ENCODE measurements around the gene ADGRD2. TPM values are rescaled to one million over a fixed set of nuclear protein-coding genes. Genes with fewer than 3 reads are reported as not detected.
A peak's percentile ranks its signal among the peaks of the same experiment; 100 is the strongest.

ADGRD2 gene
- total RNA-seq, 3 donors from 2014 or later, result 2.6 to 2.9 TPM; not detected in 1

DNA sequence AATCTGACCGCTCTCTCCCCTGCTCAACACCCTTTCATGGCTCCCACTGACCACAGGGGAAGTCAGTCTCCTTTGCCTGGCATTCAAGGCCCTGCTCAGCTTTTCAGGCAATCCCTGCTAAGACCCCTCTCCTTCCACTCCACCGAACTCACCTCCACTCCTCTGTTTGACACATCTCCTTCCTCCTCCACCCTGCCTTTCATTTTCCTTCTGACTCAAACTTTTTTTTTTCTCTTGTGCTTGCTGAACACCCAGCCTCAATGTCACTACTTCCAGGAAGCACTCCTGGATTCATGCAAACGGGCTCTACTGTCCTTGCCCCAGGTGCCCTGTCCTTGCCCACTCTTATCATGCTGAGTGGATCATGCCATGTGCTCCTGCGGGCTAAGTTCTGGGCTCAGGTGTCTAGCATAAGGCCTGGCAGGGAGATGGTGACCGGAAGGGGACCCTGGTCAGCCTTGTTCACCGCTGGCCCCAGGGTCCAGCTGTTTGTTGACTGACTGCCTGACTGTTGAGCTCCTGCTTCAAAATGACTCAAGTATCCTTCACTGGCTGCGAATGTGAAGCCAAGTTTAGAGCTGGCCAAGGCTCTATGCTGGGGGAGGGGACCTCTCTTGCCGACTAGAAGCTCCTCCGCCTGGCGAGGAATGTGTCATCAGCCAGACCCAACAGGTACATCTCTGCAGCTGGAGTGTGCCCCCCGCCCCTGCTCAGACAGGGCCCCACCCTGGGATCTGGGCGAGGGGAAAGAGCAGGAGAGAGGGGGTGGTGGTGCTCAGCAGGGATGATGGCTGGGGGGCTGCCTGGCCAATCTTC is 50.8 kb downstream of the ADGRD2 start:
- H3K9me3 ChIP-seq, result no peaks in the 10 kb centered on the region
- DNase-seq (ENCODE audit: low spot score in 2 of 2), result no peak
- intact Hi-C loops (cut with DNase I; ENCODE audit: low total_unique reads), result loop anchor here (5.0 to 10.0 kb wide), 2 partner anchors 886 to 1351 kb away; no protein-coding TSS in a partner anchor
- no peak overlapping the region for H3K4me3 ChIP-seq
- H3K27ac ChIP-seq, result no peak overlapping the region
- TF ChIP-seq POLR2A (IDR thresholded peaks at IDR 0.05) (no peak), POLR2AphosphoS5 (IDR thresholded peaks at IDR 0.05) (no peak)
- TF ChIP-seq, protein P1, sequence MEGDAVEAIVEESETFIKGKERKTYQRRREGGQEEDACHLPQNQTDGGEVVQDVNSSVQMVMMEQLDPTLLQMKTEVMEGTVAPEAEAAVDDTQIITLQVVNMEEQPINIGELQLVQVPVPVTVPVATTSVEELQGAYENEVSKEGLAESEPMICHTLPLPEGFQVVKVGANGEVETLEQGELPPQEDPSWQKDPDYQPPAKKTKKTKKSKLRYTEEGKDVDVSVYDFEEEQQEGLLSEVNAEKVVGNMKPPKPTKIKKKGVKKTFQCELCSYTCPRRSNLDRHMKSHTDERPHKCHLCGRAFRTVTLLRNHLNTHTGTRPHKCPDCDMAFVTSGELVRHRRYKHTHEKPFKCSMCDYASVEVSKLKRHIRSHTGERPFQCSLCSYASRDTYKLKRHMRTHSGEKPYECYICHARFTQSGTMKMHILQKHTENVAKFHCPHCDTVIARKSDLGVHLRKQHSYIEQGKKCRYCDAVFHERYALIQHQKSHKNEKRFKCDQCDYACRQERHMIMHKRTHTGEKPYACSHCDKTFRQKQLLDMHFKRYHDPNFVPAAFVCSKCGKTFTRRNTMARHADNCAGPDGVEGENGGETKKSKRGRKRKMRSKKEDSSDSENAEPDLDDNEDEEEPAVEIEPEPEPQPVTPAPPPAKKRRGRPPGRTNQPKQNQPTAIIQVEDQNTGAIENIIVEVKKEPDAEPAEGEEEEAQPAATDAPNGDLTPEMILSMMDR (IDR thresholded peaks at IDR 0.05), result no peak
- peaks cover 0 to 5% of the 10 kb centered on the region in 2 donors for H3K4me1 ChIP-seq
- H3K36me3 ChIP-seq, result no peaks in the 10 kb centered on the region
- H3K27me3 ChIP-seq, result peaks cover 6 to 52% of the 10 kb centered on the region in 2 donors

DNA sequence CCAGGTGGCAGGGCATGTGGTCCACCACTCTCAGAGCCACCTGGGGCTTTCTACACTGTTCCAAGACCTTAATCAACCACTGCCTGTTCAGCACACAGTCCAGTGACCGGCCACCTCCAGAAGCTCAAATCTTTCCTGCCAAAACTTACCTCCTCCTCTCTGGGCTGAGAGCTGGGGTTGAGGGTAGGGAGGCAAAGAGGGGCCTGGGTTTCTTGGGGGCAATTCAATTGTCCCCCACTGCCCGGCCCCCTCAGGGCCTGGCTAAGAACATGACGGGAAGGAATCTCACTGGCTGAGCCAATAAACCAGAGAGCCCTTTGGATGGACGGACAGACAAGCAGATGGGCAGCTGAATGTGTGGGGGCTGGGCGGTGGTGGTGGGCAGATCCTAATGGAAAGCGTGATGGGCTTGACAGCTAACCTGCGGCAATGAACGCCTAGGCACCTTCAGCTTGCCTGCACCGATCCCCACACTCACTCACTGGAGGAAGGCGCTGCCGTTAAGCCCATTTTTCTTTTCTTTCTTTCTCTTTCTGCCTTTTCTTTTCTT is 51.6 kb downstream of the ADGRD2 start:
- H3K9me3 ChIP-seq, result no peaks in the 10 kb centered on the region
- no peak for DNase-seq (ENCODE audit: low spot score in 2 of 2)
- H3K36me3 ChIP-seq, result no peaks in the 10 kb centered on the region
- TF ChIP-seq, protein P1 (IDR thresholded peaks at IDR 0.05), result no peak
- no peak for TF ChIP-seq POLR2A (IDR thresholded peaks at IDR 0.05)
- TF ChIP-seq POLR2AphosphoS5 (IDR thresholded peaks at IDR 0.05), result no peak
- H3K27ac ChIP-seq, result no peak overlapping the region
- no peak overlapping the region for H3K4me3 ChIP-seq
- peaks cover 0 to 5% of the 10 kb centered on the region in 2 donors for H3K4me1 ChIP-seq
- peaks cover 6 to 52% of the 10 kb centered on the region in 2 donors for H3K27me3 ChIP-seq
- intact Hi-C loops (cut with DNase I; ENCODE audit: low total_unique reads), result loop anchor here (5.0 to 10.0 kb wide), 2 partner anchors 887 to 1350 kb away; no protein-coding TSS in a partner anchor

DNA sequence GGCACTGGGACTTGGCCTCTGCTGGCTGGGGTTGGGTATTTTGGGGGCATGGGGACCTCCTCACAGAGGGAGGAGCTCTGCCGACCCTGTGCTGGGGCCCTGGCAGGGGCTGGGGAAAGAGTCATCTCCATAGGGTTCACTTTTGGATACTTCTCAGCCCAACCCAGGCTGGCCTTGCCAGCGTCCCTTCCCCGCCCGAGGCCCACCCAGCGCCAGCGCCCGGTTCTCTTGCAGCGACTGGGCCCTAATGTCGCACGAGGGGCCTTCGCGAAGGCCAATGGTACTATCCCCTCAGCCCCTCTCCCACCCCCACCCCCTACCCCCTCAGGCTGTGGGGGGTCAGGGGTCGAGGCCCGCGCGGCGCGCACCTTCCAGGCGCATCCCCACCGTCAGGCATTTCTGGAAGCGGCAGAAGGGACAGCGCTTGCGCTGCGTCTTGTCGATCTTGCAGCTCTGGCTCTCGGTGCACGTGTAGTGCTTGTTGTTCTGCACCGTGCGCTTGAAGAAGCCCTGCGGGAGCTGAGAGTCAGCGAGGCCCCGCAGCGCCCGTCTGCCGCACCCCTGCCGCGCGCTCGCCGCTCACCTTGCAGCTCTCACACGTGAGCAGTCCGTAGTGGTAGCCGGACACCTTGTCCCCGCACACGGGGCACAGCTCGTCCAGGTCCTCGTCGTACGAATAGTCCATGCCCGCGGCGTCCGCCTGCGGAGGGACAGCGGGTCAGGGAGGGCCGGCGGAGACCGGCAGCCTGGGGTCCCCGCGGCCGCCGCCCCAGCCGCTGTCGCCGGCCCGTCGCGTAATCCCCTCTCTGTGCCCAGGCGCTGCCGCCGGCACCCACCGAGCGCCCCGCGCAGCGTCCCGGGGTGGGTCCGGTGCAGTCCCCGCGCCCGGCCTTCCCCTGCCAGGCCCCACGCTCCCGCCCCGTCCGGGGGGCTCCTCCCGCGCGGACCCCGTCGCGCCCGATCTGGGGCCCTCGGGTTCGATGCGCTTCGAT is 52.8 kb downstream of the ADGRD2 start:
- intact Hi-C loops (cut with DNase I; ENCODE audit: low total_unique reads), result loop anchor here (5.0 to 10.0 kb wide), 2 partner anchors 888 to 1349 kb away; no protein-coding TSS in a partner anchor
- TF ChIP-seq, protein P1 (IDR thresholded peaks at IDR 0.05), result no peak
- TF ChIP-seq POLR2AphosphoS5 (IDR thresholded peaks at IDR 0.05) (no peak), POLR2A (IDR thresholded peaks at IDR 0.05) (no peak)
- Histone ChIP-seq H3K27ac (no peak overlapping the region), H3K4me1 (peaks cover 0 to 5% of the 10 kb centered on the region in 2 donors), H3K9me3 (no peaks in the 10 kb centered on the region), H3K4me3 (peak overlapping the region in 1 of 3 donors; percentile 56), H3K36me3 (no peaks in the 10 kb centered on the region), H3K27me3 (peaks cover 6 to 52% of the 10 kb centered on the region in 2 donors)
- no peak for DNase-seq (ENCODE audit: low spot score in 2 of 2)

- peaks cover 0 to 5% of the 10 kb centered on the region in 2 donors for H3K4me1 ChIP-seq
- peaks cover 6 to 52% of the 10 kb centered on the region in 2 donors for H3K27me3 ChIP-seq
- H3K27ac ChIP-seq, result no peak overlapping the region
- no peak for DNase-seq (ENCODE audit: low spot score in 2 of 2)
- peak overlapping the region in 2 of 3 donors; percentile 33 to 56 for H3K4me3 ChIP-seq
- no peak for TF ChIP-seq POLR2A (IDR thresholded peaks at IDR 0.05)
- TF ChIP-seq, protein P1 (IDR thresholded peaks at IDR 0.05), result no peak
- no peak for TF ChIP-seq POLR2AphosphoS5 (IDR thresholded peaks at IDR 0.05)
- H3K9me3 ChIP-seq, result no peaks in the 10 kb centered on the region
- intact Hi-C loops (cut with DNase I; ENCODE audit: low total_unique reads), result loop anchor here (5.0 to 10.0 kb wide), 2 partner anchors 889 to 1348 kb away; no protein-coding TSS in a partner anchor
- H3K36me3 ChIP-seq, result no peaks in the 10 kb centered on the region
Measured at GRCh38 chr9:124503713-124504529, 53.7 kb downstream of the ADGRD2 start.

Data from breast epithelium (tissue), 4 donors.